ENCODE data around the gene FBXL7. TPM values are rescaled to one million over a fixed set of nuclear protein-coding genes. Genes with fewer than 3 reads are reported as not detected.
A peak's percentile ranks its signal among the peaks of the same experiment; 100 is the strongest.

The FBXL7 gene
- total and polyA plus RNA-seq, 12 donors = 8.7 to 33.4 (median 23.5) TPM

- intact Hi-C loops (cut with DNase I) = loop anchor here in 1 of 10 donors (10.0 kb wide), 1 partner anchor 524 kb away; no protein-coding TSS in a partner anchor
- H3K4me1 ChIP-seq = peaks cover 0 to 34% (median 23%) of the 10 kb centered on the region in 9 donors
- 42 to 44% methylated on average over 3 of the region's 3 CpGs for WGBS, 2 donors
- TF ChIP-seq CTCF (IDR thresholded peaks at IDR 0.05) = no peak
- H3K36me3 ChIP-seq = no peaks in the 10 kb centered on the region
- H3K4me3 ChIP-seq = no peak overlapping the region
- H3K27me3 ChIP-seq = no peaks in the 10 kb centered on the region
- DNase-seq = no peak
- peaks cover 0 to 15% (median 5%) of the 10 kb centered on the region in 11 donors for H3K9me3 ChIP-seq
- H3K27ac ChIP-seq = peak overlapping the region in 8 of 10 donors; percentile 2 to 68 (median 54)
- peak; percentile 57 to 91 (median 82) for ATAC-seq
These were observed 308.6 kb downstream of the FBXL7 start for GRCh38 chr5:15808577-15808976.

GRCh38 chr5:15819617-15820016 lies 319.6 kb downstream of the FBXL7 start:
- Histone ChIP-seq H3K4me1 (peaks cover 0 to 9% (median 6%) of the 10 kb centered on the region in 9 donors), H3K36me3 (no peaks in the 10 kb centered on the region), H3K9me3 (peaks cover 0 to 3% (median 0%) of the 10 kb centered on the region in 11 donors), H3K4me3 (no peak overlapping the region), H3K27ac (no peak overlapping the region), H3K27me3 (no peaks in the 10 kb centered on the region)
- intact Hi-C loops (cut with DNase I) = loop anchor here in 8 of 10 donors (5.0 to 10.0 kb wide), 9 partner anchors 165 to 715 kb away; partner anchors contain the start of gene FBXL7 (in 2 of the 8)
- no peak for DNase-seq
- no peak for ATAC-seq
- no peak for TF ChIP-seq CTCF (IDR thresholded peaks at IDR 0.05)
- 91 to 95% methylated on average over 5 of the region's 5 CpGs for WGBS, 2 donors

- no peak for TF ChIP-seq CTCF (IDR thresholded peaks at IDR 0.05)
- DNase-seq (no peak), ATAC-seq (no peak)
- Histone ChIP-seq H3K27ac (no peak overlapping the region), H3K27me3 (no peaks in the 10 kb centered on the region), H3K36me3 (no peaks in the 10 kb centered on the region), H3K4me1 (peaks cover 0 to 16% (median 6%) of the 10 kb centered on the region in 9 donors), H3K9me3 (peaks cover 0 to 3% (median 0%) of the 10 kb centered on the region in 11 donors), H3K4me3 (no peak overlapping the region)
- intact Hi-C loops (cut with DNase I) = loop anchor here in 8 of 10 donors (5.0 to 10.0 kb wide), 9 partner anchors 163 to 717 kb away; partner anchors contain the start of gene FBXL7 (in 2 of the 8)
These were observed 321.5 kb downstream of the FBXL7 start for GRCh38 chr5:15821506-15821905.

- Histone ChIP-seq H3K27ac (no peak overlapping the region), H3K36me3 (no peaks in the 10 kb centered on the region), H3K9me3 (no peaks in the 10 kb centered on the region), H3K4me3 (no peak overlapping the region), H3K27me3 (no peaks in the 10 kb centered on the region), H3K4me1 (peaks cover 0 to 25% (median 10%) of the 10 kb centered on the region in 9 donors)
- no peak for TF ChIP-seq CTCF (IDR thresholded peaks at IDR 0.05)
- ATAC-seq (peak in 2 of 8 donors; percentile 33 to 39), DNase-seq (no peak)
- WGBS, 2 donors = 91 to 96% methylated on average over 2 of the region's 2 CpGs
- intact Hi-C loops (cut with DNase I) = loop anchor here in 8 of 10 donors (2.0 to 10.0 kb wide), 10 partner anchors 33 to 719 kb away; partner anchors contain the start of gene FBXL7 (in 2 of the 8)
These were observed 323.4 kb downstream of the FBXL7 start for GRCh38 chr5:15823398-15823797.

All from heart right ventricle (tissue), 16 donors.